IMR-90 (cell line): ENCODE measurements around the gene MAJIN. TPM values are rescaled to one million over a fixed set of nuclear protein-coding genes. Genes with fewer than 3 reads are reported as not detected.

Experiments
- ATAC-seq: fragments of 200-7000 bp; cut with Tn5 transposase; 2 replicates; pipeline ENCODE4 v1.9.1; 2020; ENCODE audit warnings: low read depth, mild to moderate bottlenecking, moderate library complexity
- BruUV-seq: library from RNA; stranded (reverse); fragments of 400-500 nt; replicated peaks from 2 replicates; lab custom pipeline; 2021; lab: Mats Ljungman, UMichigan
- CTCF ChIA-PET: fragments of 300-600 bp; formaldehyde crosslinking; extraction: SDS; loops from one replicate; lab custom pipeline; 2021; ENCODE audit warnings: antibody characterized with exemption; lab: Yijun Ruan, JAX
- POLR2A ChIA-PET: fragments of 300-600 bp; sonication (Branson Sonifier 250); formaldehyde crosslinking; loops from one replicate; lab custom pipeline; 2022; ENCODE audit warnings: antibody characterized with exemption; ENCODE audit not compliant: unreplicated experiment; lab: Charles Lee
- DNase-seq: peaks from one replicate; pipeline ENCODE4 v3.0.0; 2013
- H2AFZ ChIP-seq: replicated peaks from 2 replicates; pipeline ENCODE3; 2013; ENCODE audit warnings: low read length, mild to moderate bottlenecking; ENCODE audit not compliant: poor library complexity
- H2AK5ac ChIP-seq: 2 replicates; pipeline ENCODE4 v1.6.1; 2013; ENCODE audit warnings: low read depth, low read length, inconsistent platforms
- H2AK9ac ChIP-seq: replicated peaks from 2 replicates; pipeline ENCODE3; 2013; ENCODE audit warnings: mild to moderate bottlenecking, low read depth, low read length, moderate library complexity; ENCODE audit not compliant: poor library complexity
- H2BK120ac ChIP-seq: 2 replicates; pipeline ENCODE4 v1.6.1; 2013; ENCODE audit warnings: low read depth, low read length, inconsistent platforms
- H2BK15ac ChIP-seq: 3 replicates; pipeline ENCODE4 v1.6.1; 2013; ENCODE audit warnings: low read depth, low read length, inconsistent platforms
- H2BK20ac ChIP-seq: 2 replicates; pipeline ENCODE4 v1.6.1; 2013; ENCODE audit warnings: low read depth, mild to moderate bottlenecking, inconsistent platforms, low read length, moderate library complexity
- H2BK5ac ChIP-seq: 2 replicates; pipeline ENCODE4 v1.6.1; 2013; ENCODE audit warnings: mild to moderate bottlenecking, low read depth, low read length, inconsistent platforms; ENCODE audit not compliant: poor library complexity, severe bottlenecking
- H3K14ac ChIP-seq: replicated peaks from 2 replicates; pipeline ENCODE4 v1.6.1; 2013; ENCODE audit warnings: low read depth, low read length, inconsistent platforms
- H3K18ac ChIP-seq: 2 replicates; pipeline ENCODE4 v1.6.1; 2013; ENCODE audit warnings: low read depth, low read length, control low read depth
- H3K23ac ChIP-seq: 2 replicates; pipeline ENCODE4 v1.6.1; 2013; ENCODE audit warnings: low read depth, low read length, inconsistent platforms
- H3K27ac ChIP-seq: 2 replicates; pipeline ENCODE4 v1.5.1; 2013; ENCODE audit warnings: mild to moderate bottlenecking, control low read depth, low read length; ENCODE audit not compliant: insufficient read depth
- H3K27me3 ChIP-seq: 2 replicates; pipeline ENCODE4 v1.6.1; 2013; ENCODE audit warnings: low read length; ENCODE audit not compliant: control insufficient read depth, insufficient read depth
- H3K36me3 ChIP-seq: 2 replicates; pipeline ENCODE4 v1.6.1; 2013; ENCODE audit warnings: low read length, mixed read lengths; ENCODE audit not compliant: control insufficient read depth, insufficient read depth
- H3K4ac ChIP-seq: 2 replicates; pipeline ENCODE4 v1.6.1; 2013; ENCODE audit warnings: low read depth, low read length, inconsistent platforms
- H3K4me1 ChIP-seq: 2 replicates; pipeline ENCODE4 v1.6.1; 2013; ENCODE audit warnings: low read length, mixed read lengths; ENCODE audit not compliant: control insufficient read depth, insufficient read depth
- H3K4me2 ChIP-seq: 2 replicates; pipeline ENCODE4 v1.6.1; 2013; ENCODE audit warnings: low read depth, mild to moderate bottlenecking, control low read depth, low read length, moderate library complexity
- H3K4me3 ChIP-seq: 2 replicates; pipeline ENCODE4 v1.5.1; 2013; ENCODE audit warnings: low read depth, mild to moderate bottlenecking, control low read depth, low read length, moderate library complexity; ENCODE audit not compliant: insufficient read depth
- H3K56ac ChIP-seq: 2 replicates; pipeline ENCODE4 v1.6.1; 2013; ENCODE audit warnings: low read length, inconsistent platforms; ENCODE audit not compliant: insufficient read depth; ENCODE audit errors: extremely low read depth
- H3K79me1 ChIP-seq, 2 experiments: 2 replicates each; pipeline ENCODE4 v1.6.1; 2013; ENCODE audit warnings: low read length in 2 of 2, inconsistent platforms in 1 of 2, low read depth in 1 of 2
- H3K9ac ChIP-seq: 2 replicates; pipeline ENCODE4 v1.6.1; 2013; ENCODE audit warnings: low read depth, low read length, control low read depth
- H3K9me1 ChIP-seq: 2 replicates; pipeline ENCODE4 v1.6.1; 2013; ENCODE audit warnings: low read length, inconsistent platforms; ENCODE audit not compliant: insufficient read depth
- H3K9me3 ChIP-seq: 2 replicates; pipeline ENCODE4 v1.6.1; 2013; ENCODE audit warnings: low read length; ENCODE audit not compliant: control insufficient read depth, insufficient read depth
- H4K20me1 ChIP-seq: 2 replicates; pipeline ENCODE4 v1.6.1; 2013; ENCODE audit warnings: low read length, inconsistent platforms; ENCODE audit not compliant: insufficient read depth
- H4K5ac ChIP-seq: 2 replicates; pipeline ENCODE4 v1.6.1; 2013; ENCODE audit warnings: mild to moderate bottlenecking, low read depth, low read length, control low read depth
- H4K8ac ChIP-seq, 2 experiments: 2 replicates each; pipeline ENCODE4 v1.6.1; 2013; ENCODE audit warnings: low read depth in 2 of 2, low read length in 2 of 2, control low read depth in 1 of 2, inconsistent platforms in 1 of 2
- H4K91ac ChIP-seq: 2 replicates; pipeline ENCODE4 v1.6.1; 2013; ENCODE audit warnings: low read depth, low read length, inconsistent platforms; ENCODE audit not compliant: insufficient read depth
- CEBPB ChIP-seq: IDR thresholded peaks from 2 replicates; pipeline ENCODE4 v1.6.1; 2012; ENCODE audit warnings: low read depth, low read length, improper control_type of control experiment
- ELK1 ChIP-seq: fragments of 150-350 bp; IDR thresholded peaks from 2 replicates; pipeline ENCODE4 v1.6.1; 2016; ENCODE audit warnings: low read depth, mild to moderate bottlenecking, low read length, moderate library complexity, borderline replicate concordance
- FOS ChIP-seq: fragments of 150-350 bp; IDR thresholded peaks from 2 replicates; pipeline ENCODE4 v1.6.1; 2016; ENCODE audit warnings: low read depth, low read length
- WGBS, 2 experiments: methylation state at CpG; one replicate each; pipeline versions ENCODE4 v1.1.5 to v1.1.7; 2013; ENCODE audit warnings: missing lambda C conversion rate in 2 of 2; ENCODE audit not compliant: insufficient read length in 1 of 2; ENCODE audit errors: extremely low coverage in 2 of 2; 5-methylcytosine and 5-hydroxymethylcytosine counted together
- dilution Hi-C: fragments of 300-500 bp; cut with HindIII; formaldehyde crosslinking; loops from one replicate; pipeline ENCODE4 v1.14.3; 2018; ENCODE audit warnings: low sequenced_read_pairs; ENCODE audit not compliant: unreplicated experiment
- in situ Hi-C: fragments of 300-500 bp; cut with MboI; formaldehyde crosslinking; loops from 3 replicates; pipeline ENCODE4 v1.14.3; 2019; ENCODE audit warnings: low sequenced_read_pairs, inconsistent platforms, mixed read lengths
- intact Hi-C: fragments of 100-400 bp; cut with micrococcal nuclease; formaldehyde crosslinking; loops from 2 replicates; pipeline ENCODE4 v1.10.0; 2022
- polyA plus RNA-seq, 3 experiments: library from polyadenylated mRNA; depleted of rRNA; stranded (reverse); fragments of >200 nt; gene quantifications; 2 replicates each; pipeline ENCODE4 v1.2.3, GENCODE V29; 2012; ENCODE audit warnings: low replicate concordance in 1 of 3
- total RNA-seq: library from RNA; depleted of rRNA; stranded (reverse); fragments of >200 nt; gene quantifications from 2 replicates; pipeline ENCODE4 v1.2.3, GENCODE V29; 2012

Gene MAJIN
- total and polyA plus RNA-seq, 2 of the 4 experiments (the other 2 are of a cell fraction): not detected

DNA sequence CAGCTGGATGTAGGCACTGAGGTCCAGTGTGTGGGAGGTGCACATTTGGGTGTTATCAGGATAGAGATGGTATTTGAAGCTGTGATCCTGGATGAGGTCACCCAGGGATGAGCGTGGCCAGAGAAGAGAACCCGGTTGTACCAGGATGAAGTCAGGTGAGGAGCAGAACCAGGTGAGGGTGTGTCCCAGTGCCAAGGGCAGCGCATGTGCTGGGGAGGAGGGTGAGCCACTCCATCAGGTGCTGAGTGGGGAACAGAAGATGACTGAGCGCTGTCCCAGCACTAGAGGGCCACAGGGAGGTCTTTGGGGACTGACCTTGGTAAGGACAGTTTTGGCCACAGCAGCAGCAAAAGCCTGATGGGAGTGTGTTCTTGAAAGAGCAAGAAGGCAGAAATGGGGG, 44.8 kb upstream of the MAJIN start:
- intact Hi-C loops: no loop called here
- Histone ChIP-seq H4K20me1 (no peaks in the 10 kb centered on the region), H3K4ac (no peak overlapping the region), H3K23ac (no peak overlapping the region), H2BK5ac (no peak overlapping the region), H4K8ac (no peak overlapping the region), H3K79me1 (peaks cover 15 to 41% of the 10 kb centered on the region in 2 experiments), H3K56ac (no peak overlapping the region), H2BK120ac (no peak overlapping the region), H3K4me1 (peaks cover 5% of the 10 kb centered on the region), H3K18ac (no peak overlapping the region), H4K5ac (no peak overlapping the region), H3K4me2 (no peak overlapping the region), H3K4me3 (no peak overlapping the region), H3K9ac (no peak overlapping the region), H2AK5ac (0 out of 2 replicates have a peak overlapping the region, but pooled peaks have one; percentile 52), H3K14ac (no peak overlapping the region), H2BK15ac (no peak overlapping the region), H4K91ac (no peak overlapping the region), H3K36me3 (peaks cover 11% of the 10 kb centered on the region), H2BK20ac (no peak overlapping the region), H3K27ac (no peak overlapping the region), H2AK9ac (no peak overlapping the region), H3K27me3 (no peaks in the 10 kb centered on the region), H3K9me1 (peaks cover 21% of the 10 kb centered on the region), H2AFZ (no peak overlapping the region), H3K9me3 (no peaks in the 10 kb centered on the region)
- ChIA-PET CTCF (no interaction called here), POLR2A (no interaction called here)
- DNase-seq (no peak), ATAC-seq (no peak)
- dilution Hi-C loops: no loop called here
- no TSS peak for BruUV-seq
- TF ChIP-seq ELK1 (no peak), CEBPB (no peak), FOS (no peak)
- in situ Hi-C loops: no loop called here
- 100% methylated on average over 2 of the region's 4 CpGs; no CpG with 5 or more reads in 1 of the 2 experiments for WGBS, 2 experiments
